Lower leg skin (tissue), 3 donors: ENCODE data around the gene TESK1.
"Not testable (repeated sequence)": the region's sequence is repeated elsewhere in the genome, so short reads cannot be mapped to it uniquely, and the experiment has no call there.

Source experiments
- POLR2A ChIP-seq, 2 donors: fragments of 450-650 bp; IDR thresholded peaks; one replicate each; pipeline ENCODE4 v1.6.1; 2016 to 2017; ENCODE audit warnings: antibody characterized with exemption in 2 of 2, mild to moderate bottlenecking in 1 of 2, moderate library complexity in 1 of 2
- TF ChIP-seq, protein P1 (sequence below), 3 donors: fragments of 450-650 bp; IDR thresholded peaks; one replicate each; pipeline ENCODE4 v1.5.1; 2016; ENCODE audit warnings: antibody characterized with exemption in 3 of 3, mild to moderate bottlenecking in 3 of 3, moderate library complexity in 2 of 3

DNA sequence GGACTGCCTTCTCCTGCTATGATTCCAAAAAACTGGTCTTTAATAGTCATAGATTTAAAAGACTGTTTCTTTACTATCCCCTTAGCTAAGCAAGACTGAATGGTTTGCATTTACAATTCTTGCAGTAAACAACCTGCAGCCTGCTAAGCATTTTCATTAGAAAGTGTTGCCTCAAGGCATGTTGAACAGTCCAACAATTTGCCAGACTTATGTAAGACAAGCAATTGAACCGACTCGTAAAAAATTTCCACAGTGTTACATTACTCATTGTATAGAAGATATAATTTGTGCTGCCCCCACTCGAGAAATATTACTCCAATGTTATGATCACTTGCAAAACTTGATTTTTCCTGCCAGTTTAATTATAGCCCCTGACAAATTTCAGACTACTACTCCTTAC lies 20.4 kb upstream of the TESK1 start:
- not testable (repeated sequence) for TF ChIP-seq POLR2A (IDR thresholded peaks at IDR 0.05)
- TF ChIP-seq, protein P1, sequence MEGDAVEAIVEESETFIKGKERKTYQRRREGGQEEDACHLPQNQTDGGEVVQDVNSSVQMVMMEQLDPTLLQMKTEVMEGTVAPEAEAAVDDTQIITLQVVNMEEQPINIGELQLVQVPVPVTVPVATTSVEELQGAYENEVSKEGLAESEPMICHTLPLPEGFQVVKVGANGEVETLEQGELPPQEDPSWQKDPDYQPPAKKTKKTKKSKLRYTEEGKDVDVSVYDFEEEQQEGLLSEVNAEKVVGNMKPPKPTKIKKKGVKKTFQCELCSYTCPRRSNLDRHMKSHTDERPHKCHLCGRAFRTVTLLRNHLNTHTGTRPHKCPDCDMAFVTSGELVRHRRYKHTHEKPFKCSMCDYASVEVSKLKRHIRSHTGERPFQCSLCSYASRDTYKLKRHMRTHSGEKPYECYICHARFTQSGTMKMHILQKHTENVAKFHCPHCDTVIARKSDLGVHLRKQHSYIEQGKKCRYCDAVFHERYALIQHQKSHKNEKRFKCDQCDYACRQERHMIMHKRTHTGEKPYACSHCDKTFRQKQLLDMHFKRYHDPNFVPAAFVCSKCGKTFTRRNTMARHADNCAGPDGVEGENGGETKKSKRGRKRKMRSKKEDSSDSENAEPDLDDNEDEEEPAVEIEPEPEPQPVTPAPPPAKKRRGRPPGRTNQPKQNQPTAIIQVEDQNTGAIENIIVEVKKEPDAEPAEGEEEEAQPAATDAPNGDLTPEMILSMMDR (IDR thresholded peaks at IDR 0.05) = not testable (repeated sequence)
